Right lobe of liver (tissue), 4 donors: ENCODE results near the gene TMEM54.

ENCODE experiments used
- POLR2A ChIP-seq: fragments of 450-650 bp; IDR thresholded peaks from one replicate; pipeline ENCODE4 v1.6.1; 2017; ENCODE audit warnings: antibody characterized with exemption, mild to moderate bottlenecking
- TF ChIP-seq, protein P1 (sequence below), 4 donors: fragments of 200-600 bp in 3 of 4; fragments of 450-650 bp in 1 of 4; IDR thresholded peaks; one replicate each; pipeline versions ENCODE4 v1.5.1 to v1.8.0; 2016 to 2022; ENCODE audit warnings: antibody characterized with exemption in 4 of 4, mild to moderate bottlenecking in 2 of 4
- donor health status: DM: no; HTN: no; CAD: no.
- donor health status: DM: no; HTN: no; CAD: no.
- donor health status: DM: no; HTN: yes; CAD: no.

DNA sequence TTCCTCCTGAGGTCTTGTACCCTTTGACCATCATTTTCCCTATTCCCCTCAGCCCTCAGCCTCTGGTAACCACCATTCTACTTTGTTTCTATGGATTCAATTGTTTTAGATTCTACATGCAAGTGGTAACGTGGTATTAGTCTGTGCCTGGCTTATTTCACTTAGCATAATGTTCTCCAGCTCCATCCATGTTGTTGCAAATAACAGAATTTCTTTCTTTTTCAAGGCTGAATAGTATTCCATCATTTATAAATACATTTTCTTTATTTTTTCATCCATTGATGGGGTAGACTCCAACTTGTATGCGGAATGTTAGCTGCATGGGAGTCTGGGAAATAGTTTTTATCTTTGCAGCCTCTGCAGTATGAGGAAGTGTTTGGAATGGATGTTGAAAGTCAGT is 26.3 kb upstream of the TMEM54 start:
- TF ChIP-seq, protein P1, sequence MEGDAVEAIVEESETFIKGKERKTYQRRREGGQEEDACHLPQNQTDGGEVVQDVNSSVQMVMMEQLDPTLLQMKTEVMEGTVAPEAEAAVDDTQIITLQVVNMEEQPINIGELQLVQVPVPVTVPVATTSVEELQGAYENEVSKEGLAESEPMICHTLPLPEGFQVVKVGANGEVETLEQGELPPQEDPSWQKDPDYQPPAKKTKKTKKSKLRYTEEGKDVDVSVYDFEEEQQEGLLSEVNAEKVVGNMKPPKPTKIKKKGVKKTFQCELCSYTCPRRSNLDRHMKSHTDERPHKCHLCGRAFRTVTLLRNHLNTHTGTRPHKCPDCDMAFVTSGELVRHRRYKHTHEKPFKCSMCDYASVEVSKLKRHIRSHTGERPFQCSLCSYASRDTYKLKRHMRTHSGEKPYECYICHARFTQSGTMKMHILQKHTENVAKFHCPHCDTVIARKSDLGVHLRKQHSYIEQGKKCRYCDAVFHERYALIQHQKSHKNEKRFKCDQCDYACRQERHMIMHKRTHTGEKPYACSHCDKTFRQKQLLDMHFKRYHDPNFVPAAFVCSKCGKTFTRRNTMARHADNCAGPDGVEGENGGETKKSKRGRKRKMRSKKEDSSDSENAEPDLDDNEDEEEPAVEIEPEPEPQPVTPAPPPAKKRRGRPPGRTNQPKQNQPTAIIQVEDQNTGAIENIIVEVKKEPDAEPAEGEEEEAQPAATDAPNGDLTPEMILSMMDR (IDR thresholded peaks at IDR 0.05): no peak
- no peak for TF ChIP-seq POLR2A
